GM10266 (cell line): ENCODE measurements around the gene PIGW.

Experiments used
- DNase-seq: peaks from one replicate; pipeline ENCODE4 v3.0.0; 2012; ENCODE audit errors: extremely low spot score
- TF ChIP-seq, protein P1 (sequence below): IDR thresholded peaks from 2 replicates; pipeline ENCODE4 v1.5.1; 2012; ENCODE audit warnings: mild to moderate bottlenecking, low read depth; ENCODE audit not compliant: control insufficient read depth, insufficient read depth; ENCODE audit errors: missing control alignments

Gene PIGW, protein sequence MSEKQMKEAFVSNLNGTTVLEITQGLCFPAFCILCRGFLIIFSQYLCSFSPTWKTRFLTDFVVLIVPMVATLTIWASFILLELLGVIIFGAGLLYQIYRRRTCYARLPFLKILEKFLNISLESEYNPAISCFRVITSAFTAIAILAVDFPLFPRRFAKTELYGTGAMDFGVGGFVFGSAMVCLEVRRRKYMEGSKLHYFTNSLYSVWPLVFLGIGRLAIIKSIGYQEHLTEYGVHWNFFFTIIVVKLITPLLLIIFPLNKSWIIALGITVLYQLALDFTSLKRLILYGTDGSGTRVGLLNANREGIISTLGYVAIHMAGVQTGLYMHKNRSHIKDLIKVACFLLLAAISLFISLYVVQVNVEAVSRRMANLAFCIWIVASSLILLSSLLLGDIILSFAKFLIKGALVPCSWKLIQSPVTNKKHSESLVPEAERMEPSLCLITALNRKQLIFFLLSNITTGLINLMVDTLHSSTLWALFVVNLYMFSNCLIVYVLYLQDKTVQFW

DNA sequence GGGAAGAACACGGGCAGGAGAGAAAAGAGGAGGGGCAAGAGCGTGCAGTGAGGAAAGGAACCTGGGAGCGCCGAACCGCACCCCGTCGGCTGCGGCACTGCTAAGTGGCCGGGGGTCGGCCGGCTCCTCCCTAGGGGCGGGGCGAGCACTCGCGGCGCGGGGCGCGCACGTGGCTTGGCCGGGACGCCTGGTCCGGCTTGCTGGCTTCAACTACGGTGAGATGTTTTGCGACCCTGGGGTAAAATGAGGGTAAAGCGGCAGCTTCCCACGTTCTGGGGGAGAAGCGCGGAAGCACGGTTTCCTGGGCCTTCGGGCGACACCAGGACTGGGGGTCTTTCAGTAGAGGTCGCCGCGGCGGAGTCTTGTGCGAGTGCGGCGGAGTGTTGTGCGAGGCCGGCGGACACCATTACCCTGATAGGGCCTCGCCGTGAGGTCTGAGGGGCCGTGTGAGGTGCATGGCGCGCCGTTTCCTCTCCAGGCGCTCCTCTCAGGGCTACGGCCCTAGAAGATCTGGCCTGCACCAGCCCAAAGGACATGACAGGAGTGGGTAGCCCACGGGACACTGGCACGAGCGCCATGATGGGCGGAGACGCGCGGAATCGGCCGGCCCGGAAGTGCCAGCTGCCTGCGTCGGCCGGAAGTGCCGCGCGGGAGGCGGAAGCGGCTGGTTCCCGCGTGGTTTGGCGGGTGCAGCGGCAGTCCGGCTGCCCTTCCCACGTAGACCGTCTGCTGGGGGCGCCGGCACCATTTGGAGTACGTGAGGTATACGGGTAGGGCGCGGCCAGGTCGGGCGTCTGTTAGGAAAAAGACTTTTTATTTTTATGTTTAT, at the start of gene PIGW, which contains the start of gene MYO19:
Gene PIGW, plus strand, starts transcription at position 148 of the 829 bp plus-strand sequence. CDS start 2,115 bp downstream, outside the sequence.
Gene MYO19, minus strand, starts transcription at position 29 of the 829 bp plus-strand sequence. CDS start 2,330 bp downstream, outside the sequence.
- DNase-seq, result peak; percentile 90
- TF ChIP-seq, protein P1, sequence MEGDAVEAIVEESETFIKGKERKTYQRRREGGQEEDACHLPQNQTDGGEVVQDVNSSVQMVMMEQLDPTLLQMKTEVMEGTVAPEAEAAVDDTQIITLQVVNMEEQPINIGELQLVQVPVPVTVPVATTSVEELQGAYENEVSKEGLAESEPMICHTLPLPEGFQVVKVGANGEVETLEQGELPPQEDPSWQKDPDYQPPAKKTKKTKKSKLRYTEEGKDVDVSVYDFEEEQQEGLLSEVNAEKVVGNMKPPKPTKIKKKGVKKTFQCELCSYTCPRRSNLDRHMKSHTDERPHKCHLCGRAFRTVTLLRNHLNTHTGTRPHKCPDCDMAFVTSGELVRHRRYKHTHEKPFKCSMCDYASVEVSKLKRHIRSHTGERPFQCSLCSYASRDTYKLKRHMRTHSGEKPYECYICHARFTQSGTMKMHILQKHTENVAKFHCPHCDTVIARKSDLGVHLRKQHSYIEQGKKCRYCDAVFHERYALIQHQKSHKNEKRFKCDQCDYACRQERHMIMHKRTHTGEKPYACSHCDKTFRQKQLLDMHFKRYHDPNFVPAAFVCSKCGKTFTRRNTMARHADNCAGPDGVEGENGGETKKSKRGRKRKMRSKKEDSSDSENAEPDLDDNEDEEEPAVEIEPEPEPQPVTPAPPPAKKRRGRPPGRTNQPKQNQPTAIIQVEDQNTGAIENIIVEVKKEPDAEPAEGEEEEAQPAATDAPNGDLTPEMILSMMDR, result peak; percentile 42

DNA sequence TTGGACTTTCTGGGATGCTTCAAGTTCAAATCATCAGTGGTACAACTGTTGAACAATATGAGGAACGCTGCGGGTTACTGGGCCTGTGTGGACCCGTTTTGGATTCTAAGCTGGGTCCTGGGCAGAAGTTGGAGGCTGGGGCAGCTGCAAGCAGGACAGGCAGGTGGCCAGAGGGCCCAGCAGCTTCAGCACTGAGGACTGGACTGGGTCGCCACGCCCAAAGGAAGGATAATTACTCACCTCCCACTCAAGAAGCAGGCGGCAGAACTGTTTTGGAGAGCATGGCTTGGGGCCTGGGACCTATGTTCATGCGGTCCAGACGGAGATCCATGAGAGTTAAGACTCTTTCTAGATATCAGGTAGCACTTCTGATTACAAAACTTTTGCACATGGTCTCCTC, 49.8 kb upstream of the PIGW start:
- TF ChIP-seq, protein P1, result no peak
- no peak for DNase-seq

DNA sequence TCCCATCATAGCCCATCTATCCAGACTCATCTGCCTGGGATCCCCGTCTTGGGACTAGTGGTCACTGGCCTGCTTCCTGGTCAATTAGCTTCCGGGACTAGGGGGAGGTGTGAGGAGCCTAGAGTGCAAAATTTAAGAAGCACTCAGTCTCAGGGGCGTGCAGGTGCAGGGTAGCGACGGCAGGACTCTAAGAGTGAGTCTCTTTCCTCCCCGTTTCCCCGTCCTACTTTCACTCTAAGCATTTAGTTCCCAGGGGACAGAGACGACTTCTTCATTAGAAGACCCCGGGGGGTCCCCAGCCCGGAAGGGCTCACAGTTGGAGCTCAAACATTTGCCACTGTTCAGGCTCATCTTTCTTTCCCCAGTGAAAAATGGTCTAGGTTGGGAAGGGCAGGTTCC, 49.0 kb upstream of the PIGW start:
- peak; percentile 69 for DNase-seq
- TF ChIP-seq, protein P1, result no peak

- TF ChIP-seq, protein P1, result no peak
- DNase-seq, result peak; percentile 97
These were observed 48.3 kb upstream of the PIGW start, which contains the start of gene ZNHIT3 for GRCh38 chr17:36486204-36487194. TSS of gene ZNHIT3 (plus strand) at chr17:36486681. CDS start at chr17:36486700, 19 bp downstream.

DNA sequence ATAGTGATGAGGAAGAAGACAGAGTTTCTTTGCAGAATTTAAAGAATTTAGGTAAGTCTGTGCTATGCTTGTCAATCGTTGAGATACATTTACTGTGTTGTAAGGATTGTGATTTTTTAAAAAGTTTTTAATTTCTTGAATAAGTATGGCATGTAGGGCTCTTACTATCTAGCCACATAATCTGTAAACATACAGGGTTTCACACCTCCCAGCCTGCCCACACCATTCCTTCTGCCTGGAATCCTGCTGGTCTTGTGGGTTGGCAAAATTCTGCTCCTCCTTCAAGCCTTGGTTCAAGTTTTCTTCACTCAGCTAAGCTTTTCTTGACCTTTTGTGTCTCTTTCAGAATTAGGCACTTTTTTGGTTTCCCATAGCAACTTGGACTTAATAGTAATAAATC, 40.8 kb upstream of the PIGW start:
- TF ChIP-seq, protein P1, result no peak
- no peak for DNase-seq

DNA sequence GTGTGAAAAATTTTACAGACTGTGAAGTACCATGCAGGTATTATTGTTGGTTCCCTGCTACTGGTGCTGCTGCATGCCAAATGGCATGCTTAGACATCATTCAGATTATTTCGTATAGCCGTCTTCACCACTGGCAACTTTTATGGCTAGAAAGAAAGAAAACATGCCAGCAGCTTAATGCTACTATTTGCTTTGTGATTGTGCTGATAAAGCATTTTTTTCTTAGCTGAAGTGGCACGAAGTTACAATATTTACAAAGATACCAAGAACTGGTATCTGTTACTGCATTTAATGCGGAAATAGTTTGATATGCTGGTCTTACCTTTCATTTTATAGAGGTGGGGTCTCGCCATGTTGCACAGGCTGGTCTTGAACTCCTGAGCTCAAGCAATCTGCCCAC, 40.1 kb upstream of the PIGW start:
- TF ChIP-seq, protein P1, result no peak
- no peak for DNase-seq
